GM19193 (cell line): ENCODE results near the gene HOGA1.

Source experiments
- POLR2A ChIP-seq: IDR thresholded peaks from 4 replicates; pipeline ENCODE4 v1.6.1; 2011; ENCODE audit not compliant: insufficient read depth, insufficient read length; ENCODE audit errors: extremely low read depth

HOGA1 gene

DNA sequence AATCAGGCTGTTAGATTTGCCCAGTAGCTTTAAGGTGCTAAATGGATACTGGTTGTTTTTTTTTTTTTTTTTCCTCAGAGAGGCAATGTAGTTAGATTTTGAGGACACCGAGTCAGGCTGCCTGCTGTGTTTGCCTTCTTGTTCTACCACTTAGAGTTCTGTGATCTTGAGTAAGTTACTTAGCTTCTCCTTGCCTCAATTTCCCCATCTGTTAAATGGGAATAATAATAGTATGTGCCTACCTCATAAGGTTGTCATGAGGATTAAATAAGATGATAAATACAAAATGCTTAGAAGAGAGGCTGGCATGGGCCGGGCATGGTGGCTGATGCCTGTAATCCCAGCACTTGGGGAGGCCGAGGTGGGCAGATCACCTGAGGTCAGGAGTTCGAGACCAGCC, 34.5 kb downstream of the HOGA1 start:
- TF ChIP-seq POLR2A, result no peak

DNA sequence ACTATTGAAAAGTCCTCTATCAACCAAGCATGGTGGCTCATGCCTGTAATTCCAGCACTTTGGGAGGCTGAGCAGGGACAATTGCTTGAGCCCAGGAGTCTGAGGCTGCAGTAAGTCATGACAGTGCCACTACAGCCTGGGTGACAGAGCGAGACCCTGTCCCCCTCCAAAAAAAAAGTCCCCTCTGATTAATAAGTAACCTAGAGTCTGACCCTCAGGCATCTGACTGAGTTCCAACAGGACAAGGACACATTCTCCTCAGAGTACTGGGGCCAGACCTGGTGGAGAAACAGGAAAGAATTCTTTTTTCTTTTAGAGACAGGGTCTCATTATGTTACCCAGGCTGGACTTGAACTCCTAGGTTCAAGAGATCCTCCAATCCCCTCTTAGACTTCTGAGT, 39.1 kb downstream of the HOGA1 start:
- TF ChIP-seq POLR2A, result no peak

DNA sequence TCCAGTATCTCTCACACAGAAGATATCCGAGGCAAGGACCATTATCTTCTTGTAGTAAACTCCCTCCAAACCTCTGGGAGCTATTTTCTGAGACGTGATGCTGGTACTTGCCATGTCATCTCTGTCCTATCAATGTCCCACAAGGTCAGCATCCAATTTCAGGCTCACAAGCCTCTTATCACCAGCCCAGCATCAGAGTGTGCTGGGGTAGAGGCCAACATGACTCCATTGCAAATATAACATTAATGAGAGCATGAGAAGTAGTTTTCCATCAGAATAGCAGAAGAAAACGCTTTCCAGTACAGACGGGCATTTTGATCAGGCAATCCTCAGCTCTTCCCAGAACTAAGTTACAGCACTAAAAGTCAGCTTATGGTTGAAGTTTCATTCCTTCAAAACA, 43.5 kb downstream of the HOGA1 start:
- TF ChIP-seq POLR2A, result no peak

DNA sequence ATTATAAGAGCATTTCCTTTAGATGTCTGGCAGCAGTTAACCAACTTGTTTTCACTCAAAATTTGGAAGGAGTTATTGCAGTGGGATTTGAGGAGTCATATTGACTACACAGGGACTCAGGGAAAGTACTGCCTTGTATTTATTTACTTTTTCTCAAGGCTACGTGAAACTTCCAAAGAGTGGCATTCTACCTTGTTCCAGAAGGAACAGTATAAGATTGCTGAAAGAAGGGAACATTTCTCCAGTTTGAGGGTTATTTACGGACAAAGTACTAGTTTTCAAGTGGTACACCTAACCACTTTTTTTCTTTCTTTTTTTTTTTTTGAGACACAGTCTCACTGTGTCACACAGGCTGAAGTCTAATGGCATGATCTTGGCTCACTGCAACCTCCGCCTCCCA, 44.0 kb downstream of the HOGA1 start:
- TF ChIP-seq POLR2A, result no peak

- TF ChIP-seq POLR2A, result no peak
These were observed 45.1 kb downstream of the HOGA1 start for GRCh38 chr10:97629289-97629688.

DNA sequence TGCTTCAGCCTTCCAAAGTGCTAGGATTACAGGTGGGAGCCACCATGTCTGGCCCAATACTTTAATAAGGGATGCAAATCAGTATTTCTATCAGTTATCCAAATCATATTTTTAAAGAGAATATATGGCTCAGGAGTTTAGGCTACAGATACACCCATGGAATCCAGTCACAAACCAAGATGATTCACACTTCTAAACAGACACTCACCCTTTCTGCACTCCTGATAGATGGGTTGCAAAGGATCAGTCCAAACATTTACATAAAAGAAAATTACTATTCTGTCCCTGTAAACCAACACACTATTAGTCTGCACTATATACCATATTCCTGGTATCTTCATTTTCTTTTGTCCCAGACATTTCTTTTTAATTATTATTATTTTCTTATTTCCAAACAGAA, 46.9 kb downstream of the HOGA1 start:
- TF ChIP-seq POLR2A, result no peak

DNA sequence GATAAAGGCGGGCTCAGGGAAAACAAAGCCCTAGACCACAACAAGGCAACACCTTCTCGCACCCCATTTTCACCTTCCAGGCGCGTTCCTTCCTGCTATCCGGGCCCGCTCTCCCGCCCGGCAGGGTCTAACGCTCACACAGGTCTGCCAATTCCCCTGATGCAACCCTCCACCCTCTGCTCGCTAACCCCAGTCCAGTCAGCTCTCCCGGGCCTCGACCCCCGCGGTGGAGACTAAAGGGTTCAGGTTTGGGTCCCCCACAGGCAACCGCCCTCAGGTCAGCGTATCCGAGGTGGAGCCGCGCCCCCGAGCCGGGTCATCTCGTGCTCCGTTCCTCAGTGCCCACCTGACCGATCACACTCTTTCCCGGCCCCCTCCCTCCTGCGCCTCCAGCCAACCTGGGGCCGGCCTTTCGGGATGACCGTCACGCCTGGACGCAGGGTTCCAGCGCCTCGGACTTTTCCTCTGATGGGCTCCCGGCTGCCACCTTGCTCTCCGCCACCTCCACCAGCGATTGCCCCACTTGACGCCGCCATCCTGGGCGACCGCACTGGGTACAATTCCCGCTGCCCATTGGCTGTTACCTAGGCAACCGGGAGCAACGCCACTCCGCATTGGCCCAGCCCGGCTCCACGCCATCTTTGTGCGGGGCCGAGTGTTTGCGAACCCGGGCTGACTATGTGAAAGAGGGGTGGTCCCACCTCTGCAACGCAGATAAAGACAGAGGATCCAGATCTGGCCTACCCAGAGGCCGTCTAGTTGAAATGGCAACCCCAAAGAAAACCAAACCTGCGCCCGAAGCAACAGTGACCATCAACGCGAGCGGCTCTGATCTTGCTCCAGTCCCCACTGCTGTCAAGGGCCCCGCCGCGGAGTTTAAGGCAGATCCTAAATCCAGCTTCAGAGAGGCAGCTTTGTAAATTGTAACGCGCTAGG, 49.0 kb downstream of the HOGA1 start, which contains the start of gene MORN4:
Gene MORN4 (minus strand): TSS at position 552 of the 936 bp plus-strand sequence. CDS start 13,847 bp downstream, outside the sequence.
- peak; percentile 33 for TF ChIP-seq POLR2A

DNA sequence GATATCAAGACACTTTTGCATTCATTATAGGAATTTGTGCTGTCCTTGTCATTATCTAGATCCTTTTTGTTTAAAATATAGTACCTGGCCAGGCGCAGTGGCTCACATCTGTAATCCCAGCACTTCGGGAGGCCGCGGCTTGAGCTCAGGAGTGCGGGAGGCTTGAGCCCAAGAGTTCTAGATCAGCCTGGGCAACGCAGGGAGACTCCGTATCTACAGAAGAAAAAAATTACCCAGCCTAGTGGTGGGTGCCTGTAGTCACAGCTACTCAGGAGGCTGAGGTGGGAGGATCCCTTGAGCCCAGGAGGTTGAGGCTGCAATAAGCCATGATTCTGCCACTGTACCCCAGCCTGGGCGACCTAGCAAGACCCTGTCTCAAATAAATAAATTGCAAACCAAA, 49.7 kb downstream of the HOGA1 start:
- TF ChIP-seq POLR2A, result no peak

DNA sequence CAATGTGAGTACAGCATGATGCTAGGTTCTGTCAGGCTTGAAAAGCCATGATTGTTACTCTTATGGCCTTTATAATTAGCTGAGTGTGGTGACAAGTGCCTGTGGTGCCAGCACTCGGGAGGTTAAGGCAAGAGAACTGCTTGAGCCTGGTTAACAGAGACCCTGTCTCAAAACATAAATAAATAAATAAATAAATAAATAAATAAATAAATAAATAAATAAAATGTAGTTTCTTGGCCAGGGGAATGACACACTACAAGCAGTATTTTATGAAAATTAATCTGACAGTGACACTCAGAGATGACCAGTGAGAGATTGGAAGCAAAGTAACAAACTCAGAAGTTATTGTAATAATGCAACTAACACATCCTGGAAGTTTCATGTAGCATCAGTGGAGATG, 51.4 kb downstream of the HOGA1 start:
- TF ChIP-seq POLR2A, result no peak

DNA sequence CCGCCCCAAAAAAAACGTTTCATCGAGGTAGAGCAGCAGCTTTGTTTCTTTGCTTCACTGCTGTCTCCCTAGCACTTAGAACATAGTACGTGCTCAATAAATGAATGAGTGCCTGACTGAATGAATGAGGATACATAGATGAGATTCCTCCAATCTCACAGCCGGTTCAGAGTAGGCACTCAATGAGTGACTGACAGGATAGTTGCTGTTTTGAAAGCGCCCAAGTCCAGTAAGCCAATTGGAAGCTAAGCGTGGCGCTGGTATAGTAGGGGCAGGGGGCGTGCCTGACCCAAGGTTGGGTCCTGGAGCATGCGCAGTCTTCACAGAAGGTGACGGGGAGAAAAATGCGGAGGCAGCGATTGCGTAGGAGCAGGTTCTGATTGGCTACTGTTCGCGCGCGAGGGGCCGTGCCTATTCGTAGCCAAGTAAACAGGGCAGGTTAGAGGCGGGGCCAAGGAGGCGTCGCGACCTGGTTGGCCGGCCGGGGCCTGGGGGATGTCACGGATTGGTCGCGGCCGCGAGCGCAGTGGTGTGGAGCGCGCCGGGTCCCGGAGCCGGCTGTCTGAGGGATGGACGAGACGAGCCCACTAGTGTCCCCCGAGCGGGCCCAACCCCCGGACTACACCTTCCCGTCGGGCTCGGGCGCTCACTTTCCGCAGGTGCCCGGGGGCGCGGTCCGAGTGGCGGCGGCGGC, 56.1 kb downstream of the HOGA1 start, which contains the start of gene PI4K2A:
Gene PI4K2A (plus strand): TSS at position 498 of the 694 bp plus-strand sequence. CDS start 72 bp downstream, at position 570.
- TF ChIP-seq POLR2A, result peak; percentile 63

- TF ChIP-seq POLR2A, result no peak
These were observed 57.0 kb downstream of the HOGA1 start for GRCh38 chr10:97640868-97641811.

DNA sequence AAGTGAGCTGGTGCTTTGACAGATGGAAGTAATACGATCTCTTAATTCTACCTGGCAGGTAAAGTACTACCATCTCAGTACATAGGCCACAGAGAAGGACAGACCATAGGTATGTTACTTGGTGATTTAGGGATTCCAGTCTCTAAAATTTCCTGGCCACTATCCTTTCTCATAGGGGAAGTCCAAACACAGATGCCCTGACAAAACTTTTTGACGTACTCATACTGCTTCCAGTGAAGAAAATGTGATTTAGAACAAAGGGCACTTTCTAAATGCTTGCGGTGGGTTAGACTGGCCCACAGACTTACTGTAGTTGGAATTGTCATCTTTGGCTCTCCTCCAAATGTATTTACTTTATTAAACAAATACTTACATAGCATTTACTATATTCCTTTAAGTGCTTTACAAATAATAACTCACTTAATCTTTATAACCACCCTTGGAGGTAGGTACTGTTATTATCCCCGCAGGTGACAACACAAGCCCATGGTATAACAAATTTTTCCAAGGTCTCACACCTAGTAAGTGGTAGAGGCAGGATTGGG, 59.3 kb downstream of the HOGA1 start:
- no peak for TF ChIP-seq POLR2A

GRCh38 chr10:97644936-97645335, 60.7 kb downstream of the HOGA1 start:
- TF ChIP-seq POLR2A, result no peak

- TF ChIP-seq POLR2A, result no peak
These were observed 63.4 kb downstream of the HOGA1 start for GRCh38 chr10:97647556-97647955.
